Kasumi-1 (cell line): ENCODE data around the gene SLC31A1.

Experiments
- DNase-seq, 2 experiments: peaks; one replicate each; lab custom pipeline; 2025; lab: John Stamatoyannopoulos, UW

Gene SLC31A1

DNA sequence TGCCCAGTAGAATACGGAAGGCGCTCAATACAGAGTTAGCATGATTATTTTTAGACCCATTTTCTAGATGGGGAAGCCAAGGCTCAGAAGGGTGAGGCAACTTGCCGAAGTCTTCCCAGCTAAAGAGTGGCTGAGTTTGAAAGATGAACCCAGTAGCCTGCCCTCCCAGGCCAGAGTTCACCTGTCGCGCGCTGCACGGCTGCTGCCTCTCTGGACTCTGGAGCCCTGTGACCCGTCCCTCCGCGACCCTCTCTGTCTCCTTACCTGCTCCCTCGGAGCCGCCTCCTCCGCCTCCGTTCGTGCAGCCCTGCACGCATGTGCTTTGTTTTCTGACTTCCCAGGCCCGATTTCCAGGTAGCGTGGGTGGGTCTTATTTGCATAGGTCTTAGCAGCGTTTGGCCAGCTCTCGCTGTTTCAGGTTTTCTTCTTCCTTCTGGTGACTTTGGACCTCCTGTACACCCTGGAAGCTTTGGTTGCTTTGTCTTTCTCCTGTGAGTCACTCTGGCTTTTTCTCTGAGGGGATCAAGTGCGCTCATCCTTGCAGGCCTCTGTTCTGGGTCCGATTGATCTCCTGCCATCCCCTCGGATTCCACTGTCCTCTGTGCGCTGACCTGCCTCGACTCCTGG lies 81.6 kb downstream of the SLC31A1 start, which contains the start of gene RNF183:
RNF183 (minus strand) TSS at position 585 of the 627 bp plus-strand sequence. CDS start 5,192 bp downstream, outside the sequence.
- DNase-seq, result no peak

DNA sequence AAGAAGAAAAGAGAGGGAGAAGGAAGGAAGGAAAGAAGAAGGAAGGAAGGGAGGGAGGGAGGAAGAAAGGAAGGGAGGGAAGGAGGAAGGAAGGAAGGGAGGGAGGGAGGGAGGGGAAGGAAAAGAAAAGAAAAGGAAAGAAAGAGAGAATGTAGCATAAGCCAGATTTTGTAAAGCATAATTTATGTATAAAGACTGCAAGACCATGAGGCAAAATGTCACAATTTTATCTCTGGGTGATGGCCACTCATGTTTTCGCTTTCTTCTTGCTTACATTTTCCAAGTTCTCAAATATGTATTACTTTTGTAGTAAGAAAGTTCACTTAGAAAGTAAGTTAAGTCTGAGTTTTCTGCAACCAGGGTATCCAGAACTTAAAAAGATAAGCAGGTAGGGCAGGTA lies 85.2 kb downstream of the SLC31A1 start:
- no peak for DNase-seq

DNA sequence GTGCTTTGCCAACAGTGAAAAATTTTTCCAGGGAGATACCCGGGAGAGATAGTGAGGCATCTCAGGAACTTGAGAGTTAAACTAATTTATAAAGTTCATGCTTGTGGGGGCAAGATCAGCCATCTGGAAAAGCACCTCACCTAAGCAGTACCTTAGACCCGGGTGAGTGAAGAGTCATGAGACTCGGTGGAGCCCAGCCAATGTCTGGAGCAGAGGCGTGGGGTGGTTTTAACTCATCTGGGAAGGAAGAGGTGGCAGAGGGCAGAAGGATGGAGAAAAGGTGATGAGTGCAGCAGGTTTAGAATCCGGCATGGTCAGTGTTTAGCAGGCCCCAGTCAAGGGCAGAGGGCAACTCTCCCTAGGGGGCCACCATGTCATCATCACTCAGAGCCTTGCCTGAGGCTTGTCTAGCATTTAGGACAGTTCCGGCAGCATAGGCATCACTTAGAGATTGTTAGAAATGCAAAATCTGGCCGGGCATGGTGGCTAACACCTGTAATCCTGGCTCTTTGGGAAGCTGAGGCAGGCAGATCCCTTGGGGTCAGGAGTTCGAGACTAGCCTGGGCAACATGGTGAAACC lies 86.1 kb downstream of the SLC31A1 start:
- no peak for DNase-seq

DNA sequence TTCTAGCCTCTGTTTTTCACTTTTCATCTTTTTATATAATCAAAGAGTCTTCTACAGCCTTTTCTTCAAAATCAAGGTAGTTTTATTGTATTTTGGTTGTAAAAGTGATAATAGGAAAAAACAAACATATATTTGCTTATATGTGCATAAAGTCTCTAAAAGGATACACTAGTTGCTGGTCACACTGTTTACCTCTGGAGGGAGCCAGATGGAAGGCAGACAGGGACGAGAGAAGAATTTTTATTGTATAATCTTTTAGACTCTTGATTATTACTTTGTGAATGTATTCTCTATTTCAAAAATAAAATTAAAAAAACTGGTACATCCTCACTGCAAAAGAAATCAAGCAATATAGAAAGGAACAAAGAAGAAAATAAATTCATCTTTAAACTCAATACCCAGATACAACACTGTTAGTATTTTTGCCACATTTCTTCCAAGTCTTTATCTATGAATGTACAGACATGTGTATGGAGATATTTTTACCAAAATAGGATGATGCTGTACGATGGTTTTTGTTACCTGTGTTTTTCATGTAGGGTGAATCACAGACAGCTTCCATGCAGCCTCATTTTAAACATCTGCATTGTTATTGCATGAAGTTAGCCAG lies 88.0 kb downstream of the SLC31A1 start:
- peak; percentile 58 to 78 for DNase-seq

DNA sequence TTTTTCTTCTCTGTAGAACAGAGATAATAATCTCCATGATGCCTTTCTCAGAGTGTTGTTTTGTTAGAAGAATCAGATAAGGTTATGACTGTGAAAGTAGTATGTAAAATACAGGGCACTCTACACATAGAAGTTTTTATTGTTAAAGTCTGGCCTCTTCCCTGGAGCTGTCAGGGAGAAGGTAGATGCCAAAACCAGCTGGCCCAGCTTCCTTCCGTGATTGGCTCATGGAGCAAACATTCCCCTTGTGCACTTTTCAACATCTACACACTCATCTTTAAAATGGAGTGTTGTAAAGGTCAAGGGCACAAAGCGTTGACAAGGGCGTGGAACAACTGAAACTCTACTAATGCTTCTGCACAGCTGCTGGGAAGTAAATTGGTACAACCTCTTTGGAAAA lies 89.2 kb downstream of the SLC31A1 start:
- DNase-seq, result no peak

DNA sequence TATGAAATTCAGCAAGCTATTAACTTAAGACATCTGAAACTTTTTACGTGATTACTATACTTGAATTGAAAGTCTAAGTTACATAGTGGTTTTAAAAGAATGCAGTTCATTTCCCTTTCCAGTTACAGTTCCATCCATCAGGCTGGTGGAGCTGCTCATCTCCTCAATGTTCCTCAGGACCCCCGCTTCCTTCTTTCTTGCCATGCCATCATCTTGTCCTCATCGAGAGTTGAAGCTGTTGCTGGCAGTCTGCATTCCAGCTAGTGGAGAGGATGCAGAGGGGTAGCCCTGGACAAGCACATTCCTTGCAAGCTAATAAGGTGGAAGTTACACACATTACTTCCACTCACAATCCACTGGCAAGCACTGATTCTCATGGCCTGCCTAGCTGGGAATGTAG lies 90.6 kb downstream of the SLC31A1 start:
- no peak for DNase-seq

DNA sequence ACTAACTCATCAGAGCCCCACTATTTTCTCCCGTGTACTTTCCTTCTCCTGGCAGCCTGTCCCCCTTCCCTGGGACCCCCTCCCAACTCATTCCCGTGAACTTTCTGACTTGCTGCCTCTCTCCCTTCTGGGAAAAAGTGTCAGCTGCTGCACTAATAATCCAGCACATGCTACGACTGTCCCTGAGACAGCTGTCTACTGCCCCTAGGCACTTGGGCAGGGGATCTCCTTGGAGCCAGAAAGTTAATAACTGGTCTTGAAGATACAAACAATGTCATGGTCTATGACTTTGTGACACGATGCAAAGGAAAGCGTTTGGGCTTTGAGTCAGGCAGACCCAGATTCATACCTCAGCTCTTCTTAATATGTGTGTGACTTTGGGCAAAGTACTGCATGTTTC lies 91.9 kb downstream of the SLC31A1 start:
- no peak for DNase-seq
